Thymus (tissue), 11 donors: ENCODE results near the gene SLC8A3. TPM values are rescaled to one million over a fixed set of nuclear protein-coding genes. Genes with fewer than 3 reads are reported as not detected.

Experiments used
- DNase-seq, 9 donors: peaks; one replicate each; pipeline ENCODE4 v3.0.0-alpha.2; 2013; ENCODE audit warnings: low spot score in 9 of 9, low read depth in 6 of 9, missing footprints in 1 of 9
- H3K27ac ChIP-seq, 2 donors: one replicate each; pipeline ENCODE4 v1.5.1; 2013; ENCODE audit warnings: control low read depth in 1 of 2, low read depth in 1 of 2, low read length in 1 of 2, mild to moderate bottlenecking in 1 of 2, moderate library complexity in 1 of 2
- H3K27me3 ChIP-seq, 2 donors: one replicate each; pipeline ENCODE4 v1.5.1; 2013; ENCODE audit warnings: low read length in 1 of 2; ENCODE audit not compliant: control insufficient read depth in 2 of 2, insufficient read depth in 1 of 2
- H3K36me3 ChIP-seq, 2 donors: one replicate each; pipeline ENCODE4 v1.5.1; 2013; ENCODE audit warnings: low read length in 1 of 2, mild to moderate bottlenecking in 1 of 2, moderate library complexity in 1 of 2; ENCODE audit not compliant: control insufficient read depth in 2 of 2, insufficient read depth in 2 of 2
- H3K4me1 ChIP-seq, 2 donors: one replicate each; pipeline ENCODE4 v1.5.1; 2013; ENCODE audit warnings: low read length in 2 of 2; ENCODE audit not compliant: control insufficient read depth in 2 of 2, insufficient read depth in 2 of 2
- H3K4me3 ChIP-seq, 2 donors: one replicate each; pipeline ENCODE4 v1.5.1; 2013; ENCODE audit warnings: low read length in 2 of 2, control low read depth in 1 of 2, mild to moderate bottlenecking in 1 of 2
- H3K9me3 ChIP-seq, 2 donors: one replicate each; pipeline ENCODE4 v1.5.1; 2013; ENCODE audit warnings: low read length in 1 of 2, mild to moderate bottlenecking in 1 of 2; ENCODE audit not compliant: control insufficient read depth in 2 of 2, insufficient read depth in 1 of 2
- WGBS: extraction: QIAGEN DNeasy Blood & Tissue Kit; methylation state at CpG from one replicate; pipeline ENCODE4 v1.1.7; 2013; 5-methylcytosine and 5-hydroxymethylcytosine counted together
- polyA plus RNA-seq: library from polyadenylated mRNA; stranded (reverse); fragments of 200-250 nt; gene quantifications from one replicate; pipeline ENCODE4 v1.2.3, GENCODE V29; 2013
- total RNA-seq: library from RNA; stranded (reverse); fragments of 120-200 nt; gene quantifications from one replicate; pipeline ENCODE4 v1.2.4, GENCODE V29; 2013
- donor health status: healthy.

The SLC8A3 gene
- total and polyA plus RNA-seq, 2 donors = 0.16 to 0.99 TPM

GRCh38 chr14:69996216-69996615 lies 192.5 kb downstream of the SLC8A3 start:
- no peak overlapping the region for H3K27ac ChIP-seq
- DNase-seq = no peak
- peaks cover 2% of the 10 kb centered on the region in 2 donors for H3K27me3 ChIP-seq
- H3K9me3 ChIP-seq = no peaks in the 10 kb centered on the region
- no peaks in the 10 kb centered on the region for H3K36me3 ChIP-seq
- H3K4me3 ChIP-seq = no peak overlapping the region
- 98% methylated on average over 1 of the region's 1 CpG for WGBS
- peaks cover 0 to 2% of the 10 kb centered on the region in 2 donors for H3K4me1 ChIP-seq

Other genes starting within 250 kb of the SLC8A3 start
- gene COX16, start 170.7 kb upstream of the SLC8A3 start, total RNA-seq = 66.7 TPM
- 102 TPM for gene COX16, start 170.7 kb upstream of the SLC8A3 start, polyA plus RNA-seq
- 10.1 TPM for gene SYNJ2BP, start 228.1 kb upstream of the SLC8A3 start, total RNA-seq
- gene SYNJ2BP, start 228.1 kb upstream of the SLC8A3 start, polyA plus RNA-seq = 11.9 TPM